Measurements from ENCODE around the gene MCF2L. TPM values are rescaled to one million over a fixed set of nuclear protein-coding genes. Genes with fewer than 3 reads are reported as not detected.

Gene MCF2L
- total RNA-seq, 2 experiments from 2014 or later: 2.8 to 16.4 TPM

DNA sequence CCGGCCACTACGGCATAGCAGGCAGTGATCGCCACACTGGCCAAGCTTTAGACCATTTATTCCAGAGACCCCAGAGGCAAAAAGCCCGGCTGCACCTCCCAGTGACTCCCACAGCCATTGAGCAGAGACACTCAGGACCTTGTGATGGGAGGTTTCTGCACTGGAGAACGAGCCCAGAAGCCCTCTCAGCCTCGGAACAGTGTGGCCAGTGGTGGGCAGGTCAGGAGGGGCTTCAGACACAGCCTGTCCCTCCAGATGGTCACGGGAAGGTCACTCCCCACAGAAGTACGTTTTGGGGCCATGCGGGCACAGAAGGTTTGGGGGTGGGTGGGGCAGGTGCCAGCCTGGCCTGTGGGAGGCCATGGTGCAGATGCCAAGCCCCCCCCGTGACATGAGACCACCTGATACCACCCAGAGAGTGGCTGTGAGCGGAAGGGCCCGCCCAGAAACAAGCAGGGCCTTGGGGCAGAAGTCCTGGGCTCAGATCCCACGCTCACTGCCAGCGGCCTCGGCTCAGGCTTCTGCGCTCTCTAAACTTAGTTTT, 153.0 kb downstream of the MCF2L start:
- H3K36me3 ChIP-seq (ENCODE audit: insufficient read depth, low read length): no peaks in the 10 kb centered on the region
- no peaks in the 10 kb centered on the region for H3K9me3 ChIP-seq (ENCODE audit: low read length)
- ChIA-PET CTCF (ENCODE audit: unreplicated experiment) (no interaction called here), POLR2A (no interaction called here)
- TF ChIP-seq EZH2phosphoT487 (IDR thresholded peaks at IDR 0.05; ENCODE audit: borderline replicate concordance, low read depth, low read length): no peak
- no peak for TF ChIP-seq CTCF (conservative IDR thresholded peaks at IDR 0.05; ENCODE audit: low read length)
- H2AFZ ChIP-seq (ENCODE audit: low read length): no peak overlapping the region
- H3K4me2 ChIP-seq (ENCODE audit: low read length): no peak overlapping the region
- no peaks in the 10 kb centered on the region for H3K4me1 ChIP-seq (ENCODE audit: insufficient read depth, low read length, poor library complexity, severe bottlenecking)
- DNase-seq (ENCODE audit: low spot score): no peak
- BruUV-seq (replicated peaks): no TSS peak
- no peaks in the 10 kb centered on the region for H3K79me2 ChIP-seq (ENCODE audit: insufficient read depth, low read depth, low read length)
- intact Hi-C loops (cut with micrococcal nuclease; ENCODE audit: unreplicated experiment): no loop called here
- H4K20me1 ChIP-seq (ENCODE audit: insufficient read depth, low read length): no peaks in the 10 kb centered on the region
- no peaks in the 10 kb centered on the region for H3K9me2 ChIP-seq (ENCODE audit: insufficient read depth, low read length)
- no peak overlapping the region for H3K27ac ChIP-seq (ENCODE audit: low read depth, low read length, poor library complexity, severe bottlenecking)
- no peak overlapping the region for H3K4me3 ChIP-seq (ENCODE audit: low read depth, low read length, poor library complexity, severe bottlenecking)

DNA sequence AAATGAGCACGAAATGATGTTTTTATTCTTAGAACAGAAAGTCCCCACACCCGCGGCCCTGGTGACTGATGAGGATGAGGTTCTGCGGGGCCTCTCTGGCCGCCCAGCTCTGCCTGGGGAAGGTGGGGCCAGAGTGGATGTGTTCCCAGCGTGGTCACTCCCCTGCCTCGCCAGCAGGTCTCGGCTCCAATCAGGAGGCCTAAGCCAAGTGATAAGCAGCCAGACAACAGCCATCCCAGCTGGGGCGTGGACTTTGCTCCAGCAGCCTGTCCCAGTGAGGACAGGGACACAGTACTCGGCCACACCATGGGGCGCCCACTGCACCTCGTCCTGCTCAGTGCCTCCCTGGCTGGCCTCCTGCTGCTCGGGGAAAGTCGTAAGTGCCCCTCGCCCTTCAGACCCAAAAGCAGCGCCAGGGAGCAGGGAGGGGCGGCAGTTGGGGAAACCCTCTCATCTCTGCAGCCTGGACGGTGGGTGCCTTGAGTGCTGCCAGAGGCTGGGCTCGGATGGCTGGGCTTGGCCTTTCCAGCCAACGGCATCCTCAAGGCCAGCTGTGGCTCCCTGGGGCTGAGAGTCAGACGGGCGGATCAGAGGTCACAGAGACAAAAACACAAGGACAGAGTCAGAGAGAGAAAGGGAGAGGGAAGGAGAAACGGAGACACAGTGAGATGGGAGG, 153.7 kb downstream of the MCF2L start, which contains the start of gene F10:
Gene F10 (plus strand): TSS at position 250 of the 676 bp plus-strand sequence. CDS start 57 bp downstream, at position 307.
- no peaks in the 10 kb centered on the region for H3K4me1 ChIP-seq (ENCODE audit: insufficient read depth, low read length, poor library complexity, severe bottlenecking)
- no peaks in the 10 kb centered on the region for H3K9me3 ChIP-seq (ENCODE audit: low read length)
- H3K36me3 ChIP-seq (ENCODE audit: insufficient read depth, low read length): no peaks in the 10 kb centered on the region
- H2AFZ ChIP-seq (ENCODE audit: low read length): no peak within 1 kb of the TSS
- H3K4me3 ChIP-seq (ENCODE audit: low read depth, low read length, poor library complexity, severe bottlenecking): no peak within 1 kb of the TSS
- POLR2A ChIA-PET: no interaction called here
- no peaks in the 10 kb centered on the region for H4K20me1 ChIP-seq (ENCODE audit: insufficient read depth, low read length)
- H3K4me2 ChIP-seq (ENCODE audit: low read length): no peak within 1 kb of the TSS
- CTCF ChIA-PET (ENCODE audit: unreplicated experiment): no interaction called here
- intact Hi-C loops (cut with micrococcal nuclease; ENCODE audit: unreplicated experiment): no loop called here
- BruUV-seq (replicated peaks): no TSS peak
- H3K79me2 ChIP-seq (ENCODE audit: insufficient read depth, low read depth, low read length): no peaks in the 10 kb centered on the region
- no peaks in the 10 kb centered on the region for H3K9me2 ChIP-seq (ENCODE audit: insufficient read depth, low read length)
- H3K27ac ChIP-seq (ENCODE audit: low read depth, low read length, poor library complexity, severe bottlenecking): no peak within 1 kb of the TSS
- DNase-seq (ENCODE audit: low spot score): no peak
- TF ChIP-seq EZH2phosphoT487 (IDR thresholded peaks at IDR 0.05; ENCODE audit: borderline replicate concordance, low read depth, low read length) (no peak), CTCF (conservative IDR thresholded peaks at IDR 0.05; ENCODE audit: low read length) (no peak)

All from OCI-LY7 (cell line).